PFSK-1 (cell line): ENCODE data around the gene DIABLO.

Experiments
- POLR2AphosphoS5 ChIP-seq: IDR thresholded peaks from 2 replicates; pipeline ENCODE4 v1.6.1; 2012; ENCODE audit warnings: low read depth, mild to moderate bottlenecking, control low read depth, low read length, moderate library complexity
- REST ChIP-seq, 2 experiments: IDR thresholded peaks; 2 replicates each; pipeline versions ENCODE4 v1.6.1 to v1.8.0; 2011 to 2012; ENCODE audit warnings: low read depth in 2 of 2, low read length in 2 of 2, control low read depth in 1 of 2, inconsistent platforms in 1 of 2, mild to moderate bottlenecking in 1 of 2, moderate library complexity in 1 of 2; ENCODE audit not compliant: insufficient read depth in 1 of 2
- SIN3A ChIP-seq: IDR thresholded peaks from 2 replicates; pipeline ENCODE4 v1.6.1; 2012; ENCODE audit warnings: mild to moderate bottlenecking, low read length, moderate library complexity, borderline replicate concordance; ENCODE audit not compliant: insufficient read depth
- TAF1 ChIP-seq: IDR thresholded peaks from 2 replicates; pipeline ENCODE4 v1.6.1; 2012; ENCODE audit warnings: low read length, control low read depth, borderline replicate concordance; ENCODE audit not compliant: insufficient read depth

GRCh38 chr12:122208073-122208820, 17.6 kb downstream of the DIABLO start:
- TF ChIP-seq POLR2AphosphoS5 (no peak), TAF1 (no peak), REST (IDR thresholded peaks at IDR 0.05; ENCODE audit: insufficient read depth in 1 of 2, low read depth in 2 of 2, low read length in 2 of 2) (no peak), SIN3A (no peak)
